GM12892 (cell line): ENCODE results near the gene ADCY9.

Source experiments
- POLR2A ChIP-seq: IDR thresholded peaks from 2 replicates; pipeline ENCODE4 v1.6.1; 2011; ENCODE audit warnings: low read depth, low read length, control low read depth
- TAF1 ChIP-seq: IDR thresholded peaks from 2 replicates; pipeline ENCODE4 v1.6.1; 2011; ENCODE audit warnings: low read depth, mild to moderate bottlenecking, control low read depth, low read length, borderline replicate concordance

DNA sequence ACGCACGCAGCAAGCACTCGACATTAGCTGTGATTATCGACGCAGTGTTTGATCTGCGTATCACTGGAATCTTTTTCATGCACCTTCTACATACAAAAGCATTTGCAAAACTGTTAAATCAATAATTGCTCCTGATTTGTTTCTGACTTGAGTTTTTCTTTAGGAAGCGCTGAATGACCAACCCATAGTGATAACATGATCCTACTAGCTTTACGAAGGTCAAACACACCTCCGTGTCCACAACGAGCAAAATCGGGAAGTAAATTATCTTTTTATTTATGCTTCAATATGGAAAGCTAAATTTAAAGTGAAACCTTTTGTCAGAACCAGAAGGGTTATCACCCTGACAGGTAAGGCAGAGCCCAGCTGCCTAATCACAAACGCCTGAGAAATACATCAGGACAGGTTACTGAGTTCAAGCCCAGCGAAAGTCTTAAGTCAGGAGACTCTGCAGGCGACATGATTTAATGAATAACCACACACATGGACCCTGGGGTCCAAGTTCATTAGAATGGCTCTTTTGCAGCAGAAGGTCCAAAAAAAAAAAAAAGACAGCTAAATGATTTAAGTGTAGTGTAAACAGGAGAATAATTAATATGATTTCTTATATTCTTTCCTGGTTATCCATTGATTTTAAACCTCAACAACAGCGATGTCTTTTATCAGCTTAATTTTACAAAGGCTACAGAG, 104.2 kb downstream of the ADCY9 start:
- TF ChIP-seq POLR2A (no peak), TAF1 (no peak)
